Endodermal cell (in vitro differentiated cells): Measurements from ENCODE around the gene PATE4. TPM values are rescaled to one million over a fixed set of nuclear protein-coding genes. Genes with fewer than 3 reads are reported as not detected.

Experiments used
- DNase-seq: peaks from one replicate; pipeline ENCODE4 v3.0.0-alpha.2; 2017
- H3K27ac ChIP-seq: 2 replicates; pipeline ENCODE4 v1.5.1; 2013; ENCODE audit warnings: mild to moderate bottlenecking, low read depth, low read length, moderate library complexity
- H3K27me3 ChIP-seq: 2 replicates; pipeline ENCODE4 v1.6.1; 2013; ENCODE audit warnings: mild to moderate bottlenecking, low read length, moderate library complexity; ENCODE audit not compliant: insufficient read depth, control insufficient read depth, poor library complexity, severe bottlenecking
- H3K36me3 ChIP-seq: 2 replicates; pipeline ENCODE4 v1.7.0; 2013; ENCODE audit warnings: mild to moderate bottlenecking, low read length, moderate library complexity; ENCODE audit not compliant: control insufficient read depth, insufficient read depth
- H3K4me1 ChIP-seq: one replicate; pipeline ENCODE4 v1.7.0; 2013; ENCODE audit warnings: low read length; ENCODE audit not compliant: control insufficient read depth, insufficient read depth
- H3K4me3 ChIP-seq: 2 replicates; pipeline ENCODE4 v1.5.1; 2013; ENCODE audit warnings: mild to moderate bottlenecking, low read length, moderate library complexity
- H3K9ac ChIP-seq: 2 replicates; pipeline ENCODE4 v1.6.1; 2013; ENCODE audit warnings: mild to moderate bottlenecking, low read length, moderate library complexity; ENCODE audit not compliant: poor library complexity, severe bottlenecking; ENCODE audit errors: extremely low read depth
- H3K9me3 ChIP-seq: 2 replicates; pipeline ENCODE4 v1.6.1; 2013; ENCODE audit warnings: mild to moderate bottlenecking, low read length, moderate library complexity; ENCODE audit not compliant: control insufficient read depth
- H3K27ac Mint-ChIP-seq: 2 replicates; pipeline ENCODE4 v1.8.0; 2020; ENCODE audit warnings: mixed read lengths
- H3K27me3 Mint-ChIP-seq: 2 replicates; pipeline ENCODE4 v1.8.0; 2021; ENCODE audit warnings: mild to moderate bottlenecking, mixed read lengths; ENCODE audit not compliant: insufficient read depth
- H3K36me3 Mint-ChIP-seq: 2 replicates; pipeline ENCODE4 v1.8.0; 2020; ENCODE audit warnings: low read depth, mixed read lengths
- H3K4me1 Mint-ChIP-seq: 2 replicates; pipeline ENCODE4 v1.8.0; 2020; ENCODE audit warnings: mixed read lengths
- H3K4me3 Mint-ChIP-seq: 2 replicates; pipeline ENCODE4 v1.8.0; 2020; ENCODE audit warnings: mild to moderate bottlenecking, moderate library complexity, mixed read lengths
- H3K9me3 Mint-ChIP-seq: 2 replicates; pipeline ENCODE4 v1.8.0; 2020; ENCODE audit warnings: mild to moderate bottlenecking, mixed read lengths
- WGBS, 2 experiments: methylation state at CpG; one replicate each; pipeline versions ENCODE4 v1.1.5 to v1.1.7; 2013; ENCODE audit warnings: missing lambda C conversion rate in 2 of 2, mixed read lengths in 1 of 2; ENCODE audit not compliant: insufficient coverage in 1 of 2, insufficient read length in 1 of 2; 5-methylcytosine and 5-hydroxymethylcytosine counted together
- total RNA-seq, 2 donors: library from RNA; stranded (reverse); fragmentation: NEBNext Ultra II Directional in 1 of 2; extraction: Animal tissue kit (Norgen Biotek cat#: 25700) in 1 of 2; gene quantifications; 2 replicates in 1 of 2; 3 replicates in 1 of 2; pipeline ENCODE4 v1.2.1, GENCODE V29; 2021
- TF ChIP-seq, protein P1 (sequence below): fragments of 200-600 bp; sonication (generic); conservative IDR thresholded peaks from 2 replicates; pipeline ENCODE4 v1.5.0; 2021; ENCODE audit warnings: antibody characterized with exemption, mild to moderate bottlenecking

Gene PATE4
- total RNA-seq, 2 donors from 2014 or later, result not detected

DNA sequence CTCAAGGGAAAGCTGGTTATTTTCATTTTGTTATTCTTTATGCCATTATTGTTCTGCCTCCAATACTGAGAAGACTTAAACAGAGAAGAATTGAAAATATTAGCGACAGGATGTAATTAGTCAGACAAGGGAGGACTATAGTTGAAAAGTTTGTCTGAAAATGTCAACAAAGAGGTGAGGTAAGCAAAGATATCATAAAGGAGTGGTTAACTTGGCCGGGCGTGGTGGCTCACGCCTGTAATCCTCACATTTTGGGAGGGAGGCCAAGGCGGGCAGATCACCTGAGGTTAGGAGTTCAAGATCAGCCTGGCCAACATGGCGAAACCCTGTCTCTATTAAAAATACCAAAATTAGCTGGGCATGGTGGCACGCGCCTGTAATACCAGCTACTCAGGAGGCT lies 50.3 kb downstream of the PATE4 start:
- Histone ChIP-seq H3K4me3 (no peak overlapping the region), H3K9ac (no peak overlapping the region), H3K4me1 (no peaks in the 10 kb centered on the region), H3K9me3 (no peaks in the 10 kb centered on the region), H3K27ac (no peak overlapping the region), H3K27me3 (peaks cover 6% of the 10 kb centered on the region), H3K36me3 (no peaks in the 10 kb centered on the region)
- Mint-ChIP-seq H3K9me3 (peaks cover 20% of the 10 kb centered on the region), H3K4me1 (no peaks in the 10 kb centered on the region), H3K27me3 (peaks cover 30% of the 10 kb centered on the region), H3K36me3 (no peaks in the 10 kb centered on the region), H3K27ac (no peak overlapping the region), H3K4me3 (no peak overlapping the region)
- WGBS, 2 experiments, result 76 to 83% methylated on average over 8 of the region's 8 CpGs
- TF ChIP-seq, protein P1, sequence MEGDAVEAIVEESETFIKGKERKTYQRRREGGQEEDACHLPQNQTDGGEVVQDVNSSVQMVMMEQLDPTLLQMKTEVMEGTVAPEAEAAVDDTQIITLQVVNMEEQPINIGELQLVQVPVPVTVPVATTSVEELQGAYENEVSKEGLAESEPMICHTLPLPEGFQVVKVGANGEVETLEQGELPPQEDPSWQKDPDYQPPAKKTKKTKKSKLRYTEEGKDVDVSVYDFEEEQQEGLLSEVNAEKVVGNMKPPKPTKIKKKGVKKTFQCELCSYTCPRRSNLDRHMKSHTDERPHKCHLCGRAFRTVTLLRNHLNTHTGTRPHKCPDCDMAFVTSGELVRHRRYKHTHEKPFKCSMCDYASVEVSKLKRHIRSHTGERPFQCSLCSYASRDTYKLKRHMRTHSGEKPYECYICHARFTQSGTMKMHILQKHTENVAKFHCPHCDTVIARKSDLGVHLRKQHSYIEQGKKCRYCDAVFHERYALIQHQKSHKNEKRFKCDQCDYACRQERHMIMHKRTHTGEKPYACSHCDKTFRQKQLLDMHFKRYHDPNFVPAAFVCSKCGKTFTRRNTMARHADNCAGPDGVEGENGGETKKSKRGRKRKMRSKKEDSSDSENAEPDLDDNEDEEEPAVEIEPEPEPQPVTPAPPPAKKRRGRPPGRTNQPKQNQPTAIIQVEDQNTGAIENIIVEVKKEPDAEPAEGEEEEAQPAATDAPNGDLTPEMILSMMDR, result no peak
- DNase-seq, result no peak

DNA sequence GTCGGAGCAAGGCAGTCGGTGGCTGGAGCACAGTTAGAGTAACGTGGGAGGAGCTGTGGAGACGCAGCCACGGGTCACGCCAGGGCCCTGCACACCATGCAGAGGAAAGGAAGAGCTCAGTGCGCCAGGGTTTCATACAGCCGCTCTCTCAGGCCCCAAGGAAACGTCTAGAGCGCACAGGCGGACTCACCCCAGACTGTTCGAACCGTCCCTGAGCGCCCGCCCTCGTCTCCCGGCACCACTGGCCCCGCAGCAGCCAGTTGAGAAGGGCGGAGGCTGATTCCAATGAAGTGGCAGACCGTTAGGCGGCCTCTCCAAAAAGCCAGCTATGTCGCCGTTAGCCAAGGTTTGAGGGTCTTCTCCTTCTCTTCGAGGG lies 53.9 kb downstream of the PATE4 start:
- no peaks in the 10 kb centered on the region for H3K9me3 ChIP-seq
- peak; percentile 73 for DNase-seq
- peaks cover 14% of the 10 kb centered on the region for H3K27me3 Mint-ChIP-seq
- H3K27ac ChIP-seq, result no peak overlapping the region
- no peak overlapping the region for H3K27ac Mint-ChIP-seq
- peak overlapping the region; percentile 84 for H3K4me3 ChIP-seq
- peaks cover 2% of the 10 kb centered on the region for H3K36me3 Mint-ChIP-seq
- peaks cover 3% of the 10 kb centered on the region for H3K4me1 ChIP-seq
- TF ChIP-seq, protein P1, result no peak
- no peaks in the 10 kb centered on the region for H3K27me3 ChIP-seq
- H3K9ac ChIP-seq, result no peak overlapping the region
- peak overlapping the region; percentile 65 for H3K4me3 Mint-ChIP-seq
- WGBS, 2 experiments, result 94 to 96% methylated on average over 22 to 24 of the region's 24 CpGs
- peaks cover 20% of the 10 kb centered on the region for H3K9me3 Mint-ChIP-seq
- H3K4me1 Mint-ChIP-seq, result peaks cover 7% of the 10 kb centered on the region
- H3K36me3 ChIP-seq, result peaks cover 6% of the 10 kb centered on the region

DNA sequence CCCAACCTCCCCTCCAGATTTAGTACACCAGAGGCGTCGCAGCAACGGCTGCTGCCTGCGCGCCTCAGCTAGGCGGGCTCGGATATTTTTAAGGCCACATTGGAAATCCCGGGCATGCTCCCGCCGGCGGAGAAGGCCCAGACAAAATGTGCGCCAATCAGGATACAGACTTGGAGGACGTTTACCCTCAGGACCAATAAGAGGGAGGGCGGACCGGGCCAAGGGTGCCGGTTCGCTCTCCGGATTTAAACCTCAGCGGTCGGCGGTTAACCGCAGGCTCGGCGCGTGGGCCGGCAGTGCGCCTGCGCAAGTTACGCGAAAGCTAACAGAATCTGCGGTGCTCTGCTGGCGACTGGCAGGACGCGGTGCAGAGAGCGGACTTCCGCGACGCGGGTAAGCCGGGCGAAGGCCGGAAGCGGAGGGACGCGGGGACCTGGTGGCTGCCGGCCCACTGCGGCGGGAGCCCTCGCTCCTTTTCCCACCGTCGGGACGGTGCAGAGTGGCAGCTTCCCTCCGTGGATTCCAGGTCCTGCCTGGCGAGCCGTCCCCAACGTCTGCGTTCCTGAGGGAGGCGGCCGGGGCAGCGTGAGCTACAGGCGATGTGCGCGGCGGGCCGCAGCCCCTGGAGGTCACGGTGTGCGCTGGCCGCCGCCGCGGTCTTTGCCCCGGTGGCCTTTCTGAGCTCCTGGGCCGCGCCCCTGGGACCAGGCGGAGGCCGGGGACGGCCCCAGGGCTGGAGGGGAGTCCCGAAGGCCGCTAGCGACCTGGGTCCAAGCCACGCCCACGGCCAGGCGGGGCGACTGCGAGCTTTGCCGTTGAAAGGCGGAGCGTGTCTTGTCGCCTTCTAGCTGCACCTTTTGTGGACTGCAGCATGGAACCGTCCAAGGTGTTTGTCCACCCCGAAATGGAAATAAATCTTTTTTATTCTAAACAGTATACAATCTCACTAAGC lies 54.5 kb downstream of the PATE4 start, which contains the start of gene HYLS1:
Gene HYLS1, plus strand, starts transcription at position 296 of the 952 bp plus-strand sequence. CDS start 11,701 bp downstream, outside the sequence.
- Mint-ChIP-seq H3K27me3 (peaks cover 14% of the 10 kb centered on the region), H3K4me1 (peaks cover 7% of the 10 kb centered on the region), H3K27ac (peak within 1 kb of the TSS; percentile 76), H3K36me3 (peaks cover 5% of the 10 kb centered on the region), H3K9me3 (peaks cover 20% of the 10 kb centered on the region), H3K4me3 (peak within 1 kb of the TSS; percentile 65)
- H3K9me3 ChIP-seq, result no peaks in the 10 kb centered on the region
- H3K9ac ChIP-seq, result peak within 1 kb of the TSS; percentile 79
- H3K4me3 ChIP-seq, result peak within 1 kb of the TSS; percentile 84
- H3K27ac ChIP-seq, result peak within 1 kb of the TSS; percentile 55
- H3K4me1 ChIP-seq, result peaks cover 3% of the 10 kb centered on the region
- no peaks in the 10 kb centered on the region for H3K27me3 ChIP-seq
- peak; percentile 98 for DNase-seq
- 10 to 12% methylated on average over 28 to 91 of the region's 91 CpGs for WGBS, 2 experiments
- TF ChIP-seq, protein P1, result peak; percentile 49
- H3K36me3 ChIP-seq, result peaks cover 7% of the 10 kb centered on the region

Other genes starting within 250 kb of the PATE4 start
- gene STT3A, start 240.5 kb upstream of the PATE4 start, total RNA-seq, result 100 to 1,000 TPM; 158 to 159 TPM
- 100 to 1,000 TPM; 103 to 123 TPM for gene CHEK1, start 208.2 kb upstream of the PATE4 start, total RNA-seq
- gene ACRV1, start 152.5 kb upstream of the PATE4 start, total RNA-seq, result under 1 TPM in 1 of 2 donors, not detected in 1; 0.37 TPM
- not detected for gene PATE1, start 87.0 kb upstream of the PATE4 start, total RNA-seq
- gene PATE2, start 54.5 kb upstream of the PATE4 start, total RNA-seq, result under 1 TPM in 1 of 2 donors, not detected in 1; 0.79 TPM
- gene PATE3, start 45.2 kb upstream of the PATE4 start, total RNA-seq, result not detected
- 1 to 10 TPM; 6.6 to 7.7 TPM for gene HYLS1, start 54.4 kb downstream of the PATE4 start, total RNA-seq
- gene PUS3, start 69.9 kb downstream of the PATE4 start, total RNA-seq, result 10 to 100 TPM; 12.6 to 13.7 TPM
- 1 to 10 TPM; 3.3 to 8.4 TPM for gene DDX25, start 71.2 kb downstream of the PATE4 start, total RNA-seq
- not detected for gene VSIG10L2, start 112.7 kb downstream of the PATE4 start, total RNA-seq
- 10 to 100 TPM; 19.2 to 24.5 TPM for gene CDON, start 229.6 kb downstream of the PATE4 start, total RNA-seq